K562 (cell line): ENCODE data around the gene GTF2A2. TPM values are rescaled to one million over a fixed set of nuclear protein-coding genes. Genes with fewer than 3 reads are reported as not detected.

ENCODE experiments used
- ETV5 ChIP-seq: sonication (generic); formaldehyde crosslinking; IDR thresholded peaks from 2 replicates; pipeline ENCODE4 v1.4.0; 2020; ENCODE audit warnings: low read depth, mild to moderate bottlenecking, missing genetic modification reagents
- GATAD2B ChIP-seq: fragments of 450-650 bp; IDR thresholded peaks from 2 replicates; pipeline ENCODE4 v1.6.1; 2017; ENCODE audit warnings: mild to moderate bottlenecking, borderline replicate concordance
- MCM7 ChIP-seq, 2 experiments: fragments of 450-650 bp; IDR thresholded peaks; 2 replicates each; pipeline ENCODE4 v1.6.1; 2016 to 2018
- NR2C1 ChIP-seq, 2 experiments: fragments of 450-650 bp; IDR thresholded peaks; 2 replicates each; pipeline ENCODE4 v1.6.1; 2017; ENCODE audit warnings: mild to moderate bottlenecking in 2 of 2, antibody characterized with exemption in 1 of 2, inconsistent platforms in 1 of 2, missing compliant biosample characterization in 1 of 2, missing genetic modification characterization in 1 of 2
- PHTF2 ChIP-seq: fragments of 250-450 bp; sonication (Bioruptor Pico); IDR thresholded peaks from 2 replicates; pipeline ENCODE4 v1.5.0; 2021; ENCODE audit warnings: mild to moderate bottlenecking
- POLR2G ChIP-seq: fragments of 200-400 bp; formaldehyde crosslinking; IDR thresholded peaks from 2 replicates; pipeline ENCODE4 v1.6.1; 2017; ENCODE audit warnings: low read depth, mild to moderate bottlenecking, antibody characterized with exemption, low read length, moderate library complexity
- PRPF4 ChIP-seq: fragments of 200-400 bp; formaldehyde crosslinking; IDR thresholded peaks from one replicate; pipeline ENCODE4 v1.6.1; 2017; ENCODE audit warnings: low read length, low read depth, mild to moderate bottlenecking; ENCODE audit not compliant: insufficient read depth, poor library complexity, severe bottlenecking
- PTBP1 ChIP-seq: fragments of 200-400 bp; formaldehyde crosslinking; IDR thresholded peaks from 2 replicates; pipeline ENCODE4 v1.6.1; 2017; ENCODE audit warnings: low read depth, low read length
- RBM14 ChIP-seq: fragments of 200-400 bp; formaldehyde crosslinking; IDR thresholded peaks from 2 replicates; pipeline ENCODE4 v1.6.1; 2018; ENCODE audit warnings: low read depth, mild to moderate bottlenecking, low read length, moderate library complexity, borderline replicate concordance; ENCODE audit not compliant: insufficient read depth
- REST ChIP-seq, 2 experiments: fragments of 450-650 bp; formaldehyde crosslinking in 1 of 2; IDR thresholded peaks; 2 replicates each; pipeline versions ENCODE4 v1.4.0 to v1.6.1; 2014 to 2020; ENCODE audit warnings: mild to moderate bottlenecking in 2 of 2, borderline replicate concordance in 1 of 2, low read depth in 1 of 2
- SMAD3 ChIP-seq: fragments of 450-650 bp; formaldehyde crosslinking; conservative IDR thresholded peaks from 2 replicates; pipeline ENCODE4 v1.4.0; 2020; ENCODE audit warnings: mild to moderate bottlenecking
- TRIM25 ChIP-seq: fragments of 450-650 bp; IDR thresholded peaks from 2 replicates; pipeline ENCODE4 v1.7.0; 2016; ENCODE audit warnings: borderline replicate concordance
- ZNF408 ChIP-seq: fragments of 250-450 bp; sonication (Bioruptor Pico); IDR thresholded peaks from 2 replicates; pipeline ENCODE4 v1.4.0; 2020; ENCODE audit warnings: low read depth, mild to moderate bottlenecking, moderate library complexity
- polyA plus RNA-seq, 8 experiments: library from polyadenylated mRNA; depleted of rRNA in 4 of 8; stranded (reverse) in 5 of 8; unstranded in 3 of 8; fragments of >200 nt; fragmentation: Nextera tagmentation in 2 of 8; fragmentation: Illumina TruSeq in 1 of 8; extraction: Ambion mirVana in 2 of 8; extraction: Trizol in 1 of 8; gene quantifications; 2 replicates each; pipeline versions ENCODE4 v1.2.1 to v1.2.3, GENCODE V29; 2011 to 2014; ENCODE audit warnings: inconsistent platforms in 1 of 8, missing spikeins in 1 of 8
- total RNA-seq, 7 experiments: library from RNA; depleted of rRNA in 6 of 7; stranded (reverse); fragments of >200 nt in 6 of 7; fragmentation: Illumina TruSeq in 2 of 7; extraction: Trizol in 2 of 7; gene quantifications; 2 replicates each; pipeline versions ENCODE4 v1.2.1 to v1.2.3, GENCODE V29; 2011 to 2021; ENCODE audit warnings: low replicate concordance in 1 of 7
- TF ChIP-seq, protein P1 (sequence below), 3 experiments: IDR thresholded peaks in 2 of 3; conservative IDR thresholded peaks in 1 of 3; 2 replicates each; pipeline ENCODE4 v1.5.1; 2011 to 2012; ENCODE audit warnings: low read length in 3 of 3, mild to moderate bottlenecking in 3 of 3, control low read depth in 2 of 3, improper control_type of control experiment in 1 of 3, inconsistent platforms in 1 of 3, low read depth in 1 of 3, mixed read lengths in 1 of 3, moderate library complexity in 1 of 3; ENCODE audit not compliant: insufficient read depth in 2 of 3

The GTF2A2 gene
- total and polyA plus RNA-seq, 9 of the 15 experiments (the other 6 are each of a cell fraction or from before 2014, with no cell fraction given) = 128 to 656 (median 172) TPM

- TF ChIP-seq TRIM25 (no peak), PHTF2 (no peak), ZNF408 (CRISPR knock-in tag) (no peak), ETV5 (peak; percentile 59), SMAD3 (CRISPR knock-in tag) (peak; percentile 64; the same call in 1 of the 2 replicates), RBM14 (no peak), PRPF4 (peak; percentile 47), GATAD2B (0 out of 2 replicates have a peak, but pooled peaks have one; percentile 19), REST (IDR thresholded peaks at IDR 0.05; ENCODE audit: borderline replicate concordance) (no peak), REST (CRISPR knock-in tag; IDR thresholded peaks at IDR 0.05; ENCODE audit: low read depth) (peak; percentile 84), MCM7 (IDR thresholded peaks at IDR 0.05) (no peak), NR2C1 (IDR thresholded peaks at IDR 0.05) (peak; percentile 98), NR2C1 (tag; IDR thresholded peaks at IDR 0.05) (peak; percentile 98), PTBP1 (no peak), POLR2G (peak; percentile 96)
- TF ChIP-seq, protein P1, sequence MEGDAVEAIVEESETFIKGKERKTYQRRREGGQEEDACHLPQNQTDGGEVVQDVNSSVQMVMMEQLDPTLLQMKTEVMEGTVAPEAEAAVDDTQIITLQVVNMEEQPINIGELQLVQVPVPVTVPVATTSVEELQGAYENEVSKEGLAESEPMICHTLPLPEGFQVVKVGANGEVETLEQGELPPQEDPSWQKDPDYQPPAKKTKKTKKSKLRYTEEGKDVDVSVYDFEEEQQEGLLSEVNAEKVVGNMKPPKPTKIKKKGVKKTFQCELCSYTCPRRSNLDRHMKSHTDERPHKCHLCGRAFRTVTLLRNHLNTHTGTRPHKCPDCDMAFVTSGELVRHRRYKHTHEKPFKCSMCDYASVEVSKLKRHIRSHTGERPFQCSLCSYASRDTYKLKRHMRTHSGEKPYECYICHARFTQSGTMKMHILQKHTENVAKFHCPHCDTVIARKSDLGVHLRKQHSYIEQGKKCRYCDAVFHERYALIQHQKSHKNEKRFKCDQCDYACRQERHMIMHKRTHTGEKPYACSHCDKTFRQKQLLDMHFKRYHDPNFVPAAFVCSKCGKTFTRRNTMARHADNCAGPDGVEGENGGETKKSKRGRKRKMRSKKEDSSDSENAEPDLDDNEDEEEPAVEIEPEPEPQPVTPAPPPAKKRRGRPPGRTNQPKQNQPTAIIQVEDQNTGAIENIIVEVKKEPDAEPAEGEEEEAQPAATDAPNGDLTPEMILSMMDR (IDR thresholded peaks at IDR 0.05 in 2 of 3, conservative IDR thresholded peaks at IDR 0.05 in 1 of 3; ENCODE audit: insufficient read depth in 2 of 3, low read depth in 1 of 3, low read length in 3 of 3) = peak in 1 of 3 experiments; percentile 24; a peak in 2 of 6 replicates
Observed at GRCh38 chr15:59688782-59689625, 31.7 kb upstream of the GTF2A2 start, which contains the start of gene BNIP2 (continued).
